ENCODE measurements around the gene TOR4A.

The TOR4A gene

GRCh38 chr9:137250329-137251193 lies 27.0 kb upstream of the TOR4A start:
- no peak for ATAC-seq
- TF ChIP-seq CREB5 (CRISPR knock-in tag; IDR thresholded peaks at IDR 0.05; ENCODE audit: low read depth) (no peak), PPARA (CRISPR knock-in tag; IDR thresholded peaks at IDR 0.05; ENCODE audit: borderline replicate concordance) (no peak), PATZ1 (CRISPR knock-in tag; IDR thresholded peaks at IDR 0.05; ENCODE audit: borderline replicate concordance) (no peak), ZFP3 (CRISPR knock-in tag; IDR thresholded peaks at IDR 0.05) (no peak), ZFP30 (CRISPR knock-in tag; IDR thresholded peaks at IDR 0.05) (no peak), GLIS3 (CRISPR knock-in tag; IDR thresholded peaks at IDR 0.05) (no peak), ZNF565 (CRISPR knock-in tag; conservative IDR thresholded peaks at IDR 0.05; ENCODE audit: low read depth) (no peak)

- no peak for TF ChIP-seq SNAI2 (CRISPR knock-in tag; IDR thresholded peaks at IDR 0.05)
- no peak for TF ChIP-seq ZFP3 (CRISPR knock-in tag; IDR thresholded peaks at IDR 0.05)
- no peak for TF ChIP-seq ZNF70 (CRISPR knock-in tag; IDR thresholded peaks at IDR 0.05)
- no peak for TF ChIP-seq ZNF8 (CRISPR knock-in tag; IDR thresholded peaks at IDR 0.05)
- TF ChIP-seq OSR1 (CRISPR knock-in tag; IDR thresholded peaks at IDR 0.05), result no peak
- ATAC-seq, result no peak
These were observed 26.4 kb upstream of the TOR4A start, which contains the start of gene STPG3 for GRCh38 chr9:137251194-137251461. Gene STPG3 (plus strand): TSS chr9:137251286. CDS start chr9:137251287, 1 bp downstream.

- ATAC-seq, result no peak
- TF ChIP-seq ZNF565 (CRISPR knock-in tag; conservative IDR thresholded peaks at IDR 0.05; ENCODE audit: low read depth), result no peak
- no peak for TF ChIP-seq ZFP30 (CRISPR knock-in tag; IDR thresholded peaks at IDR 0.05)
These were observed 25.8 kb upstream of the TOR4A start for GRCh38 chr9:137251490-137252268.

- no peak for ATAC-seq
- TF ChIP-seq ZFP3 (CRISPR knock-in tag; IDR thresholded peaks at IDR 0.05), result no peak
- no peak for TF ChIP-seq CREB5 (CRISPR knock-in tag; IDR thresholded peaks at IDR 0.05; ENCODE audit: low read depth)
- no peak for TF ChIP-seq PATZ1 (CRISPR knock-in tag; IDR thresholded peaks at IDR 0.05; ENCODE audit: borderline replicate concordance)
- TF ChIP-seq ZNF8 (CRISPR knock-in tag; IDR thresholded peaks at IDR 0.05), result no peak
- TF ChIP-seq TOX (CRISPR knock-in tag; IDR thresholded peaks at IDR 0.05; ENCODE audit: borderline replicate concordance), result no peak
- TF ChIP-seq TCF4 (CRISPR knock-in tag; IDR thresholded peaks at IDR 0.05; ENCODE audit: borderline replicate concordance), result no peak
- TF ChIP-seq ZFP30 (CRISPR knock-in tag; IDR thresholded peaks at IDR 0.05), result no peak
These were observed 24.7 kb upstream of the TOR4A start for GRCh38 chr9:137252555-137253506.
